K562 (cell line): ENCODE data around the gene HTR3B. TPM values are rescaled to one million over a fixed set of nuclear protein-coding genes. Genes with fewer than 3 reads are reported as not detected.

ENCODE experiments used
- CSDE1 ChIP-seq, 2 experiments: fragments of 450-650 bp; IDR thresholded peaks; 2 replicates each; pipeline ENCODE4 v1.6.1; 2016; ENCODE audit warnings: mild to moderate bottlenecking in 1 of 2
- DEAF1 ChIP-seq: fragments of 450-650 bp; formaldehyde crosslinking; IDR thresholded peaks from 2 replicates; pipeline ENCODE4 v1.4.0; 2020; ENCODE audit warnings: mild to moderate bottlenecking, moderate library complexity
- GTF2A2 ChIP-seq: IDR thresholded peaks from 2 replicates; pipeline ENCODE4 v1.6.1; 2016; ENCODE audit warnings: mild to moderate bottlenecking, missing genetic modification characterization, missing compliant biosample characterization
- HIVEP1 ChIP-seq: fragments of 250-450 bp; sonication (Bioruptor Pico); IDR thresholded peaks from 2 replicates; pipeline ENCODE4 v1.4.0; 2020; ENCODE audit warnings: mild to moderate bottlenecking
- NR2C2 ChIP-seq, 2 experiments: fragments of 200-800 bp in 1 of 2; sonication (Bioruptor generic) in 1 of 2; sonication (generic) in 1 of 2; formaldehyde crosslinking in 1 of 2; IDR thresholded peaks; 2 replicates each; pipeline versions ENCODE4 v1.6.1 to v1.8.0; 2016 to 2022; ENCODE audit warnings: mild to moderate bottlenecking in 1 of 2, missing compliant biosample characterization in 1 of 2, missing genetic modification characterization in 1 of 2, missing genetic modification reagents in 1 of 2
- RAD21 ChIP-seq, 2 experiments: fragments of 250-450 bp in 1 of 2; fragments of 450-650 bp in 1 of 2; sonication (Bioruptor Pico) in 1 of 2; formaldehyde crosslinking in 1 of 2; IDR thresholded peaks in 1 of 2; conservative IDR thresholded peaks in 1 of 2; 2 replicates each; pipeline versions ENCODE4 v1.4.0 to v1.8.0; 2020 to 2022; ENCODE audit warnings: mild to moderate bottlenecking in 2 of 2, moderate library complexity in 1 of 2
- RCOR1 ChIP-seq, 2 experiments: IDR thresholded peaks; 2 replicates each; pipeline ENCODE4 v1.6.1; 2012; ENCODE audit warnings: low read depth in 2 of 2, low read length in 2 of 2, borderline replicate concordance in 1 of 2, improper control_type of control experiment in 1 of 2
- REST ChIP-seq, 2 experiments: fragments of 450-650 bp; formaldehyde crosslinking in 1 of 2; IDR thresholded peaks; 2 replicates each; pipeline versions ENCODE4 v1.4.0 to v1.6.1; 2014 to 2020; ENCODE audit warnings: mild to moderate bottlenecking in 2 of 2, borderline replicate concordance in 1 of 2, low read depth in 1 of 2
- SMC3 ChIP-seq: conservative IDR thresholded peaks from 2 replicates; pipeline ENCODE4 v1.6.1; 2011; ENCODE audit warnings: low read depth, low read length, improper control_type of control experiment; ENCODE audit not compliant: insufficient read depth
- STAG1 ChIP-seq: sonication (generic); formaldehyde crosslinking; IDR thresholded peaks from 2 replicates; pipeline ENCODE4 v1.5.0; 2020; ENCODE audit warnings: missing genetic modification reagents, borderline replicate concordance
- TAF15 ChIP-seq: fragments of 200-400 bp; formaldehyde crosslinking; IDR thresholded peaks from 2 replicates; pipeline ENCODE4 v1.6.1; 2017; ENCODE audit warnings: mild to moderate bottlenecking, low read depth, low read length, moderate library complexity
- TEAD1 ChIP-seq, 2 experiments: fragments of 450-650 bp in 1 of 2; sonication (generic) in 1 of 2; formaldehyde crosslinking; IDR thresholded peaks; 2 replicates each; pipeline versions ENCODE4 v1.4.0 to v1.8.0; 2020 to 2022; ENCODE audit warnings: mild to moderate bottlenecking in 2 of 2, missing genetic modification reagents in 1 of 2
- THRA ChIP-seq: fragments of 450-650 bp; IDR thresholded peaks from 2 replicates; pipeline ENCODE4 v1.6.1; 2017; ENCODE audit warnings: mild to moderate bottlenecking, moderate library complexity
- ZNF239 ChIP-seq: fragments of 250-450 bp; sonication (Bioruptor Pico); IDR thresholded peaks from 2 replicates; pipeline ENCODE4 v1.4.0; 2020; ENCODE audit warnings: mild to moderate bottlenecking
- ZNF57 ChIP-seq: fragments of 450-650 bp; formaldehyde crosslinking; IDR thresholded peaks from 2 replicates; pipeline ENCODE4 v1.4.0; 2020; ENCODE audit warnings: mild to moderate bottlenecking, moderate library complexity
- polyA plus RNA-seq, 8 experiments: library from polyadenylated mRNA; depleted of rRNA in 4 of 8; stranded (reverse) in 5 of 8; unstranded in 3 of 8; fragments of >200 nt; fragmentation: Nextera tagmentation in 2 of 8; fragmentation: Illumina TruSeq in 1 of 8; extraction: Ambion mirVana in 2 of 8; extraction: Trizol in 1 of 8; gene quantifications; 2 replicates each; pipeline versions ENCODE4 v1.2.1 to v1.2.3, GENCODE V29; 2011 to 2014; ENCODE audit warnings: inconsistent platforms in 1 of 8, missing spikeins in 1 of 8
- total RNA-seq, 7 experiments: library from RNA; depleted of rRNA in 6 of 7; stranded (reverse); fragments of >200 nt in 6 of 7; fragmentation: Illumina TruSeq in 2 of 7; extraction: Trizol in 2 of 7; gene quantifications; 2 replicates each; pipeline versions ENCODE4 v1.2.1 to v1.2.3, GENCODE V29; 2011 to 2021; ENCODE audit warnings: low replicate concordance in 1 of 7

HTR3B gene
- total and polyA plus RNA-seq, 9 of the 15 experiments (the other 6 are each of a cell fraction or from before 2014, with no cell fraction given), result not detected

GRCh38 chr11:113994077-113994954 is 89.7 kb downstream of the HTR3B start (continued):
- TF ChIP-seq STAG1 (CRISPR knock-in tag) (peak; percentile 41; the same call in 1 of the 2 replicates), GTF2A2 (tag) (no peak), DEAF1 (CRISPR knock-in tag) (peak; percentile 74), RAD21 (CRISPR knock-in tag; conservative IDR thresholded peaks at IDR 0.05 in 1 of 2, IDR thresholded peaks at IDR 0.05 in 1 of 2) (peak; percentile 82 to 89), THRA (no peak), RCOR1 (IDR thresholded peaks at IDR 0.05; ENCODE audit: borderline replicate concordance in 1 of 2, low read depth in 2 of 2, low read length in 2 of 2) (0 out of 4 replicates have a peak, but pooled peaks of 1 of the 2 experiments have one; percentile 6), CSDE1 (IDR thresholded peaks at IDR 0.05) (no peak), REST (IDR thresholded peaks at IDR 0.05; ENCODE audit: borderline replicate concordance) (peak; percentile 69; the same call in 1 of the 2 replicates), REST (CRISPR knock-in tag; IDR thresholded peaks at IDR 0.05; ENCODE audit: low read depth) (no peak), NR2C2 (CRISPR knock-in tag; IDR thresholded peaks at IDR 0.05) (no peak), NR2C2 (tag; IDR thresholded peaks at IDR 0.05) (no peak), ZNF57 (CRISPR knock-in tag) (no peak), TAF15 (no peak), HIVEP1 (CRISPR knock-in tag) (no peak), SMC3 (peak; percentile 73), ZNF239 (CRISPR knock-in tag) (no peak), TEAD1 (CRISPR knock-in tag; IDR thresholded peaks at IDR 0.05) (no peak)
